Osteoblast (primary cell): ENCODE results near the gene GPR18. TPM values are rescaled to one million over a fixed set of nuclear protein-coding genes. Genes with fewer than 3 reads are reported as not detected.

ENCODE experiments used
- DNase-seq: peaks from one replicate; pipeline ENCODE4 v3.0.0; 2011; ENCODE audit warnings: low spot score, mixed read lengths; ENCODE audit not compliant: insufficient read length; ENCODE audit errors: missing footprints
- H2AFZ ChIP-seq: 2 replicates; pipeline ENCODE4 v1.6.0; 2011; ENCODE audit warnings: mild to moderate bottlenecking, low read length
- H3K27ac ChIP-seq: 2 replicates; pipeline ENCODE4 v1.5.1; 2011; ENCODE audit warnings: mild to moderate bottlenecking, low read depth, low read length, moderate library complexity
- H3K27me3 ChIP-seq: 2 replicates; pipeline ENCODE4 v1.6.0; 2012; ENCODE audit warnings: mild to moderate bottlenecking, control low read depth, inconsistent platforms, low read length, moderate library complexity; ENCODE audit not compliant: insufficient read depth
- H3K36me3 ChIP-seq: 2 replicates; pipeline ENCODE4 v1.5.1; 2011; ENCODE audit warnings: mild to moderate bottlenecking, low read length, control low read depth, moderate library complexity; ENCODE audit not compliant: insufficient read depth
- H3K4me1 ChIP-seq: 2 replicates; pipeline ENCODE4 v1.5.1; 2011; ENCODE audit warnings: mild to moderate bottlenecking, low read length, control low read depth, moderate library complexity; ENCODE audit not compliant: insufficient read depth
- H3K4me2 ChIP-seq: 2 replicates; pipeline ENCODE4 v1.6.0; 2011; ENCODE audit warnings: mild to moderate bottlenecking, low read length; ENCODE audit not compliant: insufficient read depth
- H3K4me3 ChIP-seq: fragments of 200-600 bp; sonication (generic); 3 replicates; pipeline ENCODE4 v1.5.1; 2012; ENCODE audit warnings: mild to moderate bottlenecking, low read length, inconsistent platforms; ENCODE audit not compliant: insufficient read depth
- H3K79me2 ChIP-seq: 2 replicates; pipeline ENCODE4 v1.6.0; 2012; ENCODE audit warnings: mild to moderate bottlenecking, low read length, control low read depth, inconsistent platforms; ENCODE audit not compliant: insufficient read depth
- H3K9me3 ChIP-seq: 2 replicates; pipeline ENCODE4 v1.5.1; 2011; ENCODE audit warnings: low read depth, low read length, control low read depth
- H4K20me1 ChIP-seq: 2 replicates; pipeline ENCODE4 v1.6.0; 2012; ENCODE audit warnings: mild to moderate bottlenecking, low read length, control low read depth; ENCODE audit not compliant: insufficient read depth
- total RNA-seq: library from RNA; depleted of rRNA; stranded (reverse); fragments of >200 nt; gene quantifications from 2 replicates; pipeline ENCODE4 v1.2.3, GENCODE V29; 2012
- TF ChIP-seq, protein P1 (sequence below): IDR thresholded peaks from 2 replicates; pipeline ENCODE4 v1.5.1; 2011; ENCODE audit warnings: mild to moderate bottlenecking, low read depth, low read length, moderate library complexity; ENCODE audit errors: extremely low read depth

The GPR18 gene
- total RNA-seq, 1 donor = under 0.01 TPM

DNA sequence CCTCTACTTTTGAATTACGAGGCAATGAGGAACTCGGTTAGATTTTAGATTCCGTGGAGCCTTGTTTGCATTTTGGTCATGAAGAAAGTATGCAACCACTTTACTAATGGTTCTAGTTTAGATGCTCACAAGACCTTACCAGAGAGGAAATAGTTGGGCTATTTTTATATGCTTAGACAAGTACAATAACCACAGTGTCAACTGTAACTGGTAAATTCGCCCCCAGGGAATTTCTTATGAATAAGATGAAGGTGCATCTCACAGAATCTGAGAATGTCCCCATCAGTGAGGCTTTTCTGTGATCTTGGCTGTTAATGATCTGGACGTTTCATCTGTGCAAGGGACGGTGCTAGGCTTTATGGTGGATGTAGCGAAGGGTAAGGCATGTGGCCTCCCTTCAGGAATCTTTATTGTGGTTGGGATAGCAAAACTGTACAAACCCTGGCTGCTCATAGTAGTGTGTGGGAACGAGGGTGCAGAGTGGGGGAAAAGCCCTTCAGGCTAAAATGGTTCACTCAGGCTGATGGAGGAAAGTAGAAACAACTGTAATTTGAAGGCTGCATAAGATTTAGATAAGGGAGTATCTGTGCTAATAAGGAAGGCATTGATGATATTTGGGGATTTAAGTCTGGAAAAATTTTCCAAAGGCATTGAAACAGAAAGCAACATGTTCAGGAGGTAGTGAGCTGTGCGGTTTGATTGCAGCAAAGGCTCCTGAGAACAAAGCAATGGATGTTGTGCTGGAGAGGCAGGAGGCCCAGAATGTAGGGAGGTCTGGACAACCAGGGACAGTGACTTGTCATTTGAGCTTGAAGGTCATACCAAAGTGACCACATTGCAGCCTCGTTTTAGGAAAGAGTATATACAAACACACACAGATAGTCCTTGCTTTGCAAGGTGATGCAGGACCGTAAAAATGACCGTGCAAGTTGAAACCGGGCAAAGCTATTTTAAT is 29.2 kb downstream of the GPR18 start:
- H2AFZ ChIP-seq = no peak overlapping the region
- H3K4me1 ChIP-seq = peaks cover 10% of the 10 kb centered on the region
- TF ChIP-seq, protein P1, sequence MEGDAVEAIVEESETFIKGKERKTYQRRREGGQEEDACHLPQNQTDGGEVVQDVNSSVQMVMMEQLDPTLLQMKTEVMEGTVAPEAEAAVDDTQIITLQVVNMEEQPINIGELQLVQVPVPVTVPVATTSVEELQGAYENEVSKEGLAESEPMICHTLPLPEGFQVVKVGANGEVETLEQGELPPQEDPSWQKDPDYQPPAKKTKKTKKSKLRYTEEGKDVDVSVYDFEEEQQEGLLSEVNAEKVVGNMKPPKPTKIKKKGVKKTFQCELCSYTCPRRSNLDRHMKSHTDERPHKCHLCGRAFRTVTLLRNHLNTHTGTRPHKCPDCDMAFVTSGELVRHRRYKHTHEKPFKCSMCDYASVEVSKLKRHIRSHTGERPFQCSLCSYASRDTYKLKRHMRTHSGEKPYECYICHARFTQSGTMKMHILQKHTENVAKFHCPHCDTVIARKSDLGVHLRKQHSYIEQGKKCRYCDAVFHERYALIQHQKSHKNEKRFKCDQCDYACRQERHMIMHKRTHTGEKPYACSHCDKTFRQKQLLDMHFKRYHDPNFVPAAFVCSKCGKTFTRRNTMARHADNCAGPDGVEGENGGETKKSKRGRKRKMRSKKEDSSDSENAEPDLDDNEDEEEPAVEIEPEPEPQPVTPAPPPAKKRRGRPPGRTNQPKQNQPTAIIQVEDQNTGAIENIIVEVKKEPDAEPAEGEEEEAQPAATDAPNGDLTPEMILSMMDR = no peak
- H3K4me2 ChIP-seq = peak overlapping the region; percentile 67
- peak overlapping the region; percentile 14 for H3K4me3 ChIP-seq
- H3K27ac ChIP-seq = peak overlapping the region; percentile 39
- H3K79me2 ChIP-seq = peaks cover 66% of the 10 kb centered on the region
- DNase-seq = peak; percentile 87
- peaks cover 50% of the 10 kb centered on the region for H4K20me1 ChIP-seq
- no peaks in the 10 kb centered on the region for H3K36me3 ChIP-seq
- no peaks in the 10 kb centered on the region for H3K9me3 ChIP-seq
- no peaks in the 10 kb centered on the region for H3K27me3 ChIP-seq

DNA sequence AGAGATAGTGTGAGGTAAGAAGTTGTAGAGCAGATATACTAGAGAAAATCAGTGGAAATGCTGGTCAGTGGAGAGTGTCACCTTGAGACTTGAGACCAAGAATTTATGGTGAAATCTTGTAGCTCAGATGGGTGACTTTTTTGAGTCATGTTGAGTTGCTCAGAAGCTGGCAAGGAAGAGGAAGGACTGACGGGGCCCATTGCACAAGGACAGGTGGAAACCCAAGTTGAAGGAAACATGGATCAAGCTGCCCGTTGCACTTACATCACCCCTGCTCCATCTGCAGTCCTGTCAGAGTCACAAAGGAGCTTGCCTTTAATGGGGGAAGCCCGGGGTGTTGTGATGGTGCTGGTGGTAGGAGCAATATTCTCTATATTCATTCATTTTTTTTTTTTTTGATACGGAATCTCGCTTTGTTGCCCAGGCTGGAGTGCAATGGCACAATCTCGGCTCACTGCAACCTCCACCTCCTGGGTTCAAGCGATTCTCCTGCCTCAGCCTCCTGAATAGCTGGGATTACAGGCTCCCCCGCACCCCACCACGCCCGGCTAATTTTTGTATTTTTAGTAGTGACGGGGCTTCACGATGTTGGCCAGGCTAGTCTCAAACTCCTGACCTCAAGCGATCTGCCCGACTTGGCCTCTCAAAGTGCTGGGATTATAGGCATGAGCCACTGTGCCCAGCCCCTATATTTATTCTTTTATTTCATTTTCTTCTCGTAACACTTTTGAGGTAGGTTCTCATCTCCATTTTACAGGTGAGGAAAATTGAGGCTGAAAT is 30.1 kb downstream of the GPR18 start:
- Histone ChIP-seq H3K27me3 (no peaks in the 10 kb centered on the region), H3K4me1 (peaks cover 10% of the 10 kb centered on the region), H3K79me2 (peaks cover 69% of the 10 kb centered on the region), H3K27ac (no peak overlapping the region), H2AFZ (no peak overlapping the region), H3K36me3 (no peaks in the 10 kb centered on the region), H3K4me3 (no peak overlapping the region), H3K9me3 (no peaks in the 10 kb centered on the region), H4K20me1 (peaks cover 50% of the 10 kb centered on the region), H3K4me2 (peak overlapping the region; percentile 67)
- TF ChIP-seq, protein P1 = no peak
- DNase-seq = no peak

DNA sequence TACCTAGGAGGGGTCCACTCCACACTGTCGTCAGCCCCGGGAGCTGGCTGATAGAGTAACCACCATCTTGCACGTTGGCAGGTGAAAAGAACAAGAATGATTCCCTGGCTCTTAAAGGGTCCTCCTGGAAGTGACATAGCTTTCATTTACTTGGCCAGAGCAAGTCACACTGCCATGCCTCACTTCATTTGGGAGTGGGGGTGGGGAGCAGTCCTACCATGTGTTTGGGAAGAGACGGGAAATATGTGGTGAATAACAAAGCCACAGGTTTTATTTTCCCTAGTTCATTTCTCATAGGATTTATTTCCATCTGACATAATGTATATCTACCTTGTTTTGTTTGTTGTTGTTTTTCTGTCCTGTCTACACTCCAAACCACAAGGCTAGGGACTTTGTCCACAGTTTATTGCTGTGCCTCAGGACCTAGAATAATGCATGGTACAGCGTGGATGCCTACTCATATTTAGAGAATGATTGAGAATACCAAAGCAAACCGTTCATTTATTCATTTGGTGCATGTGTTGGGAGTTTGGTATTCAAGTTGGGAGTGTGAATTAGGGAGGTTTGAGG is 30.8 kb downstream of the GPR18 start:
- no peaks in the 10 kb centered on the region for H3K27me3 ChIP-seq
- H2AFZ ChIP-seq = no peak overlapping the region
- DNase-seq = no peak
- no peak overlapping the region for H3K27ac ChIP-seq
- TF ChIP-seq, protein P1 = no peak
- H3K79me2 ChIP-seq = peaks cover 72% of the 10 kb centered on the region
- no peaks in the 10 kb centered on the region for H3K9me3 ChIP-seq
- no peak overlapping the region for H3K4me3 ChIP-seq
- H3K4me1 ChIP-seq = peaks cover 10% of the 10 kb centered on the region
- H3K4me2 ChIP-seq = no peak overlapping the region
- no peaks in the 10 kb centered on the region for H3K36me3 ChIP-seq
- peaks cover 50% of the 10 kb centered on the region for H4K20me1 ChIP-seq
